SK-N-SH (cell line): ENCODE measurements around the gene AUTS2. TPM values are rescaled to one million over a fixed set of nuclear protein-coding genes. Genes with fewer than 3 reads are reported as not detected.

Experiments
- CTCF ChIA-PET: fragments of 300-600, 350-600 bp; formaldehyde crosslinking; extraction: SDS; loops from one replicate; lab custom pipeline; 2021; lab: Yijun Ruan, JAX
- POLR2A ChIA-PET: fragments of 350-600 bp; sonication (Branson Sonifier 250); formaldehyde crosslinking; extraction: SDS; loops from one replicate; lab custom pipeline; 2020; ENCODE audit warnings: antibody characterized with exemption, inconsistent platforms; lab: Yijun Ruan, JAX
- DNase-seq: peaks from one replicate; pipeline ENCODE4 v3.0.0; 2012
- H2AFZ ChIP-seq: fragments of 200-600 bp; sonication (generic); 2 replicates; pipeline ENCODE4 v1.8.1; 2016; ENCODE audit warnings: antibody characterized with exemption, mild to moderate bottlenecking, low read depth
- H3F3A ChIP-seq: fragments of 200-600 bp; sonication (generic); replicated peaks from 2 replicates; pipeline ENCODE3; 2016; ENCODE audit warnings: antibody characterized with exemption, mild to moderate bottlenecking; ENCODE audit not compliant: insufficient read depth
- H3K27ac ChIP-seq, 2 experiments: fragments of 200-500 bp in 1 of 2; fragments of 200-600 bp in 1 of 2; sonication (Bioruptor generic) in 1 of 2; sonication (generic), shearing (Covaris generic) in 1 of 2; 2 replicates each; pipeline versions ENCODE4 v1.5.1 to v1.6.1; 2014 to 2016; ENCODE audit warnings: low read depth in 2 of 2, inconsistent platforms in 1 of 2, low read length in 1 of 2, mild to moderate bottlenecking in 1 of 2, mixed read lengths in 1 of 2
- H3K27me3 ChIP-seq: fragments of 200-600 bp; sonication (generic), shearing (Covaris generic); 2 replicates; pipeline ENCODE4 v1.6.1; 2016; ENCODE audit warnings: mixed run types; ENCODE audit not compliant: insufficient read depth
- H3K36me3 ChIP-seq, 2 experiments: fragments of 200-500 bp in 1 of 2; fragments of 200-600 bp in 1 of 2; sonication (Bioruptor generic) in 1 of 2; sonication (generic) in 1 of 2; replicated peaks in 1 of 2; 2 replicates each; pipeline versions ENCODE3 to v1.5.1; 2014 to 2016; ENCODE audit warnings: low read length in 1 of 2, mild to moderate bottlenecking in 1 of 2; ENCODE audit not compliant: insufficient read depth in 2 of 2, control insufficient read depth in 1 of 2
- H3K4me1 ChIP-seq, 2 experiments: fragments of 200-500 bp in 1 of 2; fragments of 200-600 bp in 1 of 2; sonication (Bioruptor generic) in 1 of 2; sonication (generic), shearing (Covaris generic) in 1 of 2; 2 replicates each; pipeline versions ENCODE4 v1.5.1 to v1.6.1; 2014 to 2016; ENCODE audit warnings: low read depth in 1 of 2, low read length in 1 of 2, mixed run types in 1 of 2; ENCODE audit not compliant: insufficient read depth in 2 of 2, control insufficient read depth in 1 of 2
- H3K4me2 ChIP-seq: fragments of 200-600 bp; sonication (generic), shearing (Covaris generic); 2 replicates; pipeline ENCODE4 v1.6.1; 2017; ENCODE audit warnings: mixed run types
- H3K4me3 ChIP-seq, 2 experiments: fragments of 200-500 bp in 1 of 2; fragments of 200-600 bp in 1 of 2; sonication (Bioruptor generic) in 1 of 2; sonication (generic), shearing (Covaris generic) in 1 of 2; 2 replicates each; pipeline versions ENCODE4 v1.5.1 to v1.8.1; 2014 to 2016; ENCODE audit warnings: low read depth in 2 of 2, inconsistent platforms in 1 of 2, low read length in 1 of 2, mild to moderate bottlenecking in 1 of 2, mixed read lengths in 1 of 2, moderate library complexity in 1 of 2
- H3K79me2 ChIP-seq: fragments of 200-600 bp; sonication (generic); 2 replicates; pipeline ENCODE4 v1.8.1; 2017; ENCODE audit warnings: mild to moderate bottlenecking; ENCODE audit not compliant: insufficient read depth
- H3K9ac ChIP-seq: fragments of 200-600 bp; sonication (generic); 2 replicates; pipeline ENCODE4 v1.6.1; 2017; ENCODE audit warnings: mixed run types
- H3K9me2 ChIP-seq: fragments of 200-600 bp; sonication (generic); 2 replicates; pipeline ENCODE4 v1.6.1; 2017; ENCODE audit warnings: mixed run types
- H3K9me3 ChIP-seq: fragments of 200-600 bp; sonication (generic); 2 replicates; pipeline ENCODE4 v1.6.1; 2017; ENCODE audit warnings: mixed run types, mild to moderate bottlenecking, moderate library complexity
- H4K20me1 ChIP-seq: fragments of 200-600 bp; sonication (generic); 2 replicates; pipeline ENCODE4 v1.6.1; 2017; ENCODE audit warnings: mild to moderate bottlenecking, mixed run types; ENCODE audit not compliant: insufficient read depth
- ELF1 ChIP-seq: IDR thresholded peaks from 2 replicates; pipeline ENCODE4 v1.4.0; 2012
- FOSL2 ChIP-seq: IDR thresholded peaks from 2 replicates; pipeline ENCODE4 v1.4.0; 2012; ENCODE audit warnings: low read depth, mild to moderate bottlenecking, moderate library complexity, borderline replicate concordance
- IRF3 ChIP-seq: fragments of 150-350 bp; IDR thresholded peaks from 2 replicates; pipeline ENCODE4 v1.6.1; 2016; ENCODE audit warnings: mild to moderate bottlenecking, low read depth, low read length
- JUND ChIP-seq: IDR thresholded peaks from 2 replicates; pipeline ENCODE4 v1.4.0; 2012
- MEF2A ChIP-seq: IDR thresholded peaks from 2 replicates; pipeline ENCODE4 v1.4.0; 2012; ENCODE audit warnings: low read depth, borderline replicate concordance
- MXI1 ChIP-seq: IDR thresholded peaks from 2 replicates; pipeline ENCODE4 v1.6.1; 2012; ENCODE audit warnings: mild to moderate bottlenecking, low read depth, low read length, improper control_type of control experiment
- NFIC ChIP-seq: IDR thresholded peaks from 2 replicates; pipeline ENCODE4 v1.4.0; 2012; ENCODE audit warnings: borderline replicate concordance
- NRF1 ChIP-seq: IDR thresholded peaks from 2 replicates; pipeline ENCODE4 v1.6.1; 2012; ENCODE audit warnings: low read depth, mild to moderate bottlenecking, low read length
- PBX3 ChIP-seq: IDR thresholded peaks from 2 replicates; pipeline ENCODE4; 2012
- POLR2AphosphoS5 ChIP-seq: IDR thresholded peaks from 2 replicates; pipeline ENCODE4 v1.6.1; 2012; ENCODE audit warnings: low read depth, low read length
- RCOR1 ChIP-seq: fragments of 150-350 bp; IDR thresholded peaks from 2 replicates; pipeline ENCODE4 v1.6.1; 2017; ENCODE audit warnings: antibody characterized with exemption, low read length
- REST ChIP-seq: IDR thresholded peaks from 2 replicates; pipeline ENCODE4 v1.6.1; 2012; ENCODE audit warnings: mild to moderate bottlenecking, low read depth, low read length, moderate library complexity
- RXRA ChIP-seq: IDR thresholded peaks from 2 replicates; pipeline ENCODE4 v1.4.0; 2012; ENCODE audit warnings: low read depth, mild to moderate bottlenecking, borderline replicate concordance
- SIN3A ChIP-seq: IDR thresholded peaks from 2 replicates; pipeline ENCODE4 v1.6.1; 2012; ENCODE audit warnings: low read depth, mild to moderate bottlenecking, low read length, moderate library complexity, borderline replicate concordance
- SMC3 ChIP-seq: IDR thresholded peaks from 2 replicates; pipeline ENCODE4 v1.6.1; 2012; ENCODE audit warnings: low read depth, low read length, improper control_type of control experiment
- TAF1 ChIP-seq: IDR thresholded peaks from 2 replicates; pipeline ENCODE4 v1.6.1; 2012; ENCODE audit warnings: low read depth, mild to moderate bottlenecking, low read length, moderate library complexity, borderline replicate concordance
- TCF12 ChIP-seq: IDR thresholded peaks from 2 replicates; pipeline ENCODE4 v1.4.0; 2012
- TEAD4 ChIP-seq: IDR thresholded peaks from 2 replicates; pipeline ENCODE4 v1.4.0; 2012; ENCODE audit warnings: mild to moderate bottlenecking, borderline replicate concordance; ENCODE audit not compliant: insufficient read depth
- YY1 ChIP-seq: IDR thresholded peaks from 2 replicates; pipeline ENCODE4 v1.4.0; 2012; ENCODE audit warnings: low read depth, mild to moderate bottlenecking
- WGBS: methylation state at CpG from one replicate; pipeline ENCODE4 v1.1.6; 2017; ENCODE audit warnings: low lambda C conversion rate; 5-methylcytosine and 5-hydroxymethylcytosine counted together
- polyA plus RNA-seq, 3 experiments: library from polyadenylated mRNA; depleted of rRNA; stranded (reverse); fragments of >200 nt; gene quantifications; 2 replicates each; pipeline ENCODE4 v1.2.3, GENCODE V29; 2012

Gene AUTS2
- polyA plus RNA-seq, 1 of the 3 experiments (the other 2 are of a cell fraction): 15.6 TPM

GRCh38 chr7:70699271-70699670 is 1101.0 kb downstream of the AUTS2 start (continued):
- no peak for TF ChIP-seq PBX3
- no peak for TF ChIP-seq RCOR1
- no peak for TF ChIP-seq REST
- TF ChIP-seq NFIC: no peak
- no peak for TF ChIP-seq SIN3A
- TF ChIP-seq TAF1: no peak

- peaks cover 99% of the 10 kb centered on the region for H3K79me2 ChIP-seq
- no peaks in the 10 kb centered on the region for H3K9me2 ChIP-seq
- 0 out of 2 replicates have a peak, but pooled peaks have one; percentile 21 for TF ChIP-seq POLR2AphosphoS5
- TF ChIP-seq JUND: no peak
- TF ChIP-seq PBX3: peak; percentile 71
- no peak for TF ChIP-seq MXI1
- TF ChIP-seq MEF2A: no peak
- TF ChIP-seq SMC3: no peak
- no peak for TF ChIP-seq NFIC
- TF ChIP-seq SIN3A: no peak
- no peak for TF ChIP-seq NRF1
- TF ChIP-seq RXRA: no peak
- no peak for TF ChIP-seq IRF3
- no peak for TF ChIP-seq TEAD4
- TF ChIP-seq TAF1: no peak
- TF ChIP-seq FOSL2: no peak
- TF ChIP-seq YY1: no peak
- peak; percentile 47; the same call in 1 of the 2 replicates for TF ChIP-seq TCF12
- no peak for TF ChIP-seq ELF1
- H3K36me3 ChIP-seq: peaks cover 16 to 50% of the 10 kb centered on the region in 2 experiments
- H4K20me1 ChIP-seq: peaks cover 81% of the 10 kb centered on the region
- H3K4me1 ChIP-seq: peaks cover 21 to 55% of the 10 kb centered on the region in 2 experiments; a peak in 3 of 4 replicates
- H3K27me3 ChIP-seq: no peaks in the 10 kb centered on the region
- no peak overlapping the region for H3K4me3 ChIP-seq
- WGBS: 82% methylated on average over 11 of the region's 11 CpGs
- H3K27ac ChIP-seq: no peak overlapping the region
- POLR2A ChIA-PET: no interaction called here
- peaks cover 12% of the 10 kb centered on the region for H3F3A ChIP-seq
- H3K4me2 ChIP-seq: no peak overlapping the region
- no peak overlapping the region for H2AFZ ChIP-seq
- H3K9me3 ChIP-seq: no peaks in the 10 kb centered on the region
- CTCF ChIA-PET: interaction anchor here (0.6 to 9.3 kb wide), 9 partner anchors 10 to 657 kb away, joined by 3 to 119 read pairs (median 5); no protein-coding TSS in a partner anchor
- DNase-seq: no peak
- H3K9ac ChIP-seq: no peak overlapping the region
Measured at GRCh38 chr7:70700055-70700940, 1102.0 kb downstream of the AUTS2 start.
